Lower leg skin (tissue), 4 donors: ENCODE measurements around the gene N4BP2L2. TPM values are rescaled to one million over a fixed set of nuclear protein-coding genes. Genes with fewer than 3 reads are reported as not detected.

Source experiments
- DNase-seq, 2 donors: peaks; one replicate each; pipeline ENCODE4 v3.0.0-alpha.2; 2019; ENCODE audit warnings: low spot score in 2 of 2
- H3K4me3 ChIP-seq: fragments of 200-600 bp; sonication (generic); 2 replicates; pipeline ENCODE4 v1.5.1; 2017; ENCODE audit warnings: mild to moderate bottlenecking, low read depth; ENCODE audit not compliant: poor library complexity, severe bottlenecking
- CTCF ChIP-seq, 3 donors: fragments of 450-650 bp; IDR thresholded peaks; one replicate each; pipeline ENCODE4 v1.5.1; 2016; ENCODE audit warnings: antibody characterized with exemption in 3 of 3, mild to moderate bottlenecking in 3 of 3, moderate library complexity in 2 of 3
- POLR2A ChIP-seq, 2 donors: fragments of 450-650 bp; IDR thresholded peaks; one replicate each; pipeline ENCODE4 v1.6.1; 2016 to 2017; ENCODE audit warnings: antibody characterized with exemption in 2 of 2, mild to moderate bottlenecking in 1 of 2, moderate library complexity in 1 of 2
- WGBS, 2 donors: methylation state at CpG; one replicate each; pipeline ENCODE4 v1.1.5; 2018; 5-methylcytosine and 5-hydroxymethylcytosine counted together
- intact Hi-C: fragments of 100-400 bp; cut with DNase I; formaldehyde crosslinking; loops from one replicate; pipeline ENCODE4 v1.15.0; 2023; ENCODE audit warnings: low total_unique reads
- total RNA-seq, 4 donors: library from RNA; depleted of rRNA; stranded (reverse); fragments of >200 nt; gene quantifications; one replicate each; pipeline ENCODE4 v1.1.0, GENCODE V29; 2016

N4BP2L2 gene
- total RNA-seq, 4 donors from 2014 or later: 96.6 to 154 (median 131) TPM

- DNase-seq: no peak
- WGBS, 2 donors: 89 to 95% methylated on average over 6 of the region's 6 CpGs
- no peak for TF ChIP-seq POLR2A (IDR thresholded peaks at IDR 0.05)
- TF ChIP-seq CTCF (IDR thresholded peaks at IDR 0.05): no peak
- H3K4me3 ChIP-seq: no peak overlapping the region
- intact Hi-C loops: no loop called here
These were observed 37.5 kb downstream of the N4BP2L2 start for GRCh38 chr13:32501064-32501463.

GRCh38 chr13:32499538-32500210 is 38.9 kb downstream of the N4BP2L2 start:
- intact Hi-C loops: no loop called here
- H3K4me3 ChIP-seq: no peak overlapping the region
- WGBS, 2 donors: 91 to 98% methylated on average over 2 of the region's 2 CpGs
- TF ChIP-seq CTCF (IDR thresholded peaks at IDR 0.05) (no peak), POLR2A (IDR thresholded peaks at IDR 0.05) (no peak)
- no peak for DNase-seq

GRCh38 chr13:32497589-32497988 is 41.0 kb downstream of the N4BP2L2 start:
- H3K4me3 ChIP-seq: no peak overlapping the region
- intact Hi-C loops: no loop called here
- no peak for TF ChIP-seq POLR2A (IDR thresholded peaks at IDR 0.05)
- TF ChIP-seq CTCF (IDR thresholded peaks at IDR 0.05): no peak
- WGBS, 2 donors: 65 to 70% methylated on average over 1 of the region's 1 CpG
- no peak for DNase-seq

GRCh38 chr13:32496599-32497160 is 41.9 kb downstream of the N4BP2L2 start:
- TF ChIP-seq CTCF (IDR thresholded peaks at IDR 0.05) (no peak), POLR2A (IDR thresholded peaks at IDR 0.05) (no peak)
- H3K4me3 ChIP-seq: no peak overlapping the region
- WGBS, 2 donors: 13 to 14% methylated on average over 1 of the region's 1 CpG
- no peak for DNase-seq
- intact Hi-C loops: no loop called here

- intact Hi-C loops: no loop called here
- no peak overlapping the region for H3K4me3 ChIP-seq
- 83 to 100% methylated on average over 4 of the region's 4 CpGs for WGBS, 2 donors
- TF ChIP-seq CTCF (IDR thresholded peaks at IDR 0.05): no peak
- TF ChIP-seq POLR2A (IDR thresholded peaks at IDR 0.05): no peak
- no peak for DNase-seq
These were observed 42.8 kb downstream of the N4BP2L2 start for GRCh38 chr13:32495841-32496240.

- H3K4me3 ChIP-seq: no peak overlapping the region
- intact Hi-C loops: no loop called here
- WGBS, 2 donors: 83 to 86% methylated on average over 5 of the region's 5 CpGs
- no peak for DNase-seq
- TF ChIP-seq CTCF (IDR thresholded peaks at IDR 0.05) (no peak), POLR2A (IDR thresholded peaks at IDR 0.05) (no peak)
These were observed 43.2 kb downstream of the N4BP2L2 start for GRCh38 chr13:32495429-32495828.
